HepG2 (cell line): ENCODE measurements around the gene CYB5A. TPM values are rescaled to one million over a fixed set of nuclear protein-coding genes. Genes with fewer than 3 reads are reported as not detected.

Experiments
- ATAC-seq: fragments of 200-7000 bp; cut with Tn5 transposase; 3 replicates; pipeline ENCODE4 v1.9.1; 2020; ENCODE audit warnings: mild to moderate bottlenecking, moderate library complexity
- BruUV-seq: library from RNA; stranded (reverse); fragments of 400-500 nt; replicated peaks from 2 replicates; lab custom pipeline; 2021; lab: Mats Ljungman, UMichigan
- CTCF ChIA-PET: fragments of 300-600 bp; formaldehyde crosslinking; extraction: SDS; loops from one replicate; lab custom pipeline; 2021; ENCODE audit warnings: low total read pairs, inconsistent platforms, low intra/inter-chr PET ratio; lab: Yijun Ruan, JAX
- POLR2A ChIA-PET: fragments of 350-600 bp; sonication (Branson Sonifier 250); formaldehyde crosslinking; loops from one replicate; lab custom pipeline; 2020; ENCODE audit warnings: antibody characterized with exemption, inconsistent platforms; lab: Yijun Ruan, JAX
- DNase-seq: peaks from one replicate; pipeline ENCODE4 v3.0.0-alpha.2; 2015; ENCODE audit warnings: low spot score
- FAIRE-seq: peaks from 3 replicates; lab custom pipeline; 2011; peaks lifted over from hg19 to GRCh38; lab: Jason Lieb, UNC
- H2AFZ ChIP-seq: one replicate; pipeline ENCODE4 v1.6.1; 2011; ENCODE audit warnings: low read length, inconsistent platforms
- H3K27ac ChIP-seq: fragments of 300-600 bp; 3 replicates; pipeline ENCODE4 v1.8.0; 2011; ENCODE audit warnings: mixed run types, mild to moderate bottlenecking, mixed read lengths, low read length, inconsistent platforms; ENCODE audit not compliant: insufficient read depth; ENCODE audit errors: extremely low read length
- H3K27me3 ChIP-seq, 2 experiments: fragments of 200-600 bp in 1 of 2; 2 replicates in 1 of 2; 3 replicates in 1 of 2; pipeline versions ENCODE4 v1.6.0 to v1.8.0; 2011; ENCODE audit warnings: low read length in 2 of 2, mild to moderate bottlenecking in 2 of 2, moderate library complexity in 2 of 2, inconsistent platforms in 1 of 2; ENCODE audit not compliant: insufficient read depth in 2 of 2, control insufficient read depth in 1 of 2
- H3K36me3 ChIP-seq, 2 experiments: fragments of 200-600 bp in 1 of 2; replicated peaks in 1 of 2; 2 replicates in 1 of 2; 3 replicates in 1 of 2; pipeline versions ENCODE4 v1.5.1 to v1.8.0; 2011; ENCODE audit warnings: low read length in 2 of 2, inconsistent platforms in 1 of 2; ENCODE audit not compliant: insufficient read depth in 2 of 2, control insufficient read depth in 1 of 2
- H3K4me1 ChIP-seq: 2 replicates; pipeline ENCODE4 v1.5.1; 2012; ENCODE audit warnings: low read length, inconsistent platforms; ENCODE audit not compliant: insufficient read depth
- H3K4me2 ChIP-seq: 2 replicates; pipeline ENCODE4 v1.6.0; 2011; ENCODE audit warnings: low read depth, low read length, inconsistent platforms
- H3K4me3 ChIP-seq, 3 experiments: fragments of 200-600 bp in 1 of 3; sonication (generic), shearing (Covaris generic) in 1 of 3; replicated peaks in 1 of 3; 2 replicates each; pipeline ENCODE4 v1.5.1; 2011 to 2016; ENCODE audit warnings: low read length in 3 of 3, inconsistent platforms in 2 of 3, low read depth in 2 of 3, mild to moderate bottlenecking in 2 of 3, control low read depth in 1 of 3, mixed read lengths in 1 of 3; ENCODE audit not compliant: insufficient read depth in 1 of 3
- H3K79me2 ChIP-seq: one replicate; pipeline ENCODE4 v1.6.1; 2011; ENCODE audit warnings: low read length, inconsistent platforms; ENCODE audit not compliant: insufficient read depth
- H3K9ac ChIP-seq: 2 replicates; pipeline ENCODE4 v1.6.0; 2011; ENCODE audit warnings: mild to moderate bottlenecking, low read depth, low read length, inconsistent platforms; ENCODE audit not compliant: insufficient read depth
- H3K9me3 ChIP-seq: 2 replicates; pipeline ENCODE4 v1.5.1; 2012; ENCODE audit warnings: mild to moderate bottlenecking, low read length
- H4K20me1 ChIP-seq: 2 replicates; pipeline ENCODE4 v1.6.0; 2011; ENCODE audit warnings: inconsistent platforms, mild to moderate bottlenecking, low read length, moderate library complexity; ENCODE audit not compliant: insufficient read depth
- CHD4 ChIP-seq: fragments of 200-600 bp; sonication (generic); IDR thresholded peaks from 2 replicates; pipeline ENCODE4 v1.7.0; 2017; ENCODE audit warnings: mild to moderate bottlenecking, low read length, borderline replicate concordance
- DZIP1 ChIP-seq: sonication (generic); formaldehyde crosslinking; IDR thresholded peaks from 2 replicates; pipeline ENCODE4 v1.5.0; 2020; ENCODE audit warnings: mild to moderate bottlenecking, missing genetic modification reagents
- EHMT2 ChIP-seq: fragments of 200-600 bp; sonication (generic); IDR thresholded peaks from 2 replicates; pipeline ENCODE4 v1.7.0; 2017; ENCODE audit warnings: antibody characterized with exemption, low read depth, low read length, borderline replicate concordance
- ETV6 ChIP-seq: sonication (generic); formaldehyde crosslinking; conservative IDR thresholded peaks from 2 replicates; pipeline ENCODE4 v1.4.0; 2020; ENCODE audit warnings: missing genetic modification reagents
- MYNN ChIP-seq: sonication (generic); formaldehyde crosslinking; IDR thresholded peaks from 2 replicates; pipeline ENCODE4 v1.4.0; 2020; ENCODE audit warnings: mild to moderate bottlenecking, low read depth, missing genetic modification reagents
- PHB2 ChIP-seq: fragments of 450-650 bp; IDR thresholded peaks from 2 replicates; pipeline ENCODE4 v1.6.1; 2018; ENCODE audit not compliant: partially characterized antibody
- RXRB ChIP-seq: IDR thresholded peaks from 2 replicates; pipeline ENCODE4 v1.6.1; 2016; ENCODE audit warnings: borderline replicate concordance, missing genetic modification reagents, missing compliant biosample characterization
- ZFP91 ChIP-seq: sonication (generic); formaldehyde crosslinking; IDR thresholded peaks from 2 replicates; pipeline ENCODE4 v1.9.0; 2022; ENCODE audit warnings: missing genetic modification reagents, mild to moderate bottlenecking, borderline replicate concordance
- ZNF225 ChIP-seq: sonication (generic); formaldehyde crosslinking; IDR thresholded peaks from 2 replicates; pipeline ENCODE4 v1.4.0; 2020; ENCODE audit warnings: mild to moderate bottlenecking, missing genetic modification reagents
- ZNF263 ChIP-seq: sonication (generic); formaldehyde crosslinking; IDR thresholded peaks from 2 replicates; pipeline ENCODE4 v1.4.0; 2020; ENCODE audit warnings: missing genetic modification reagents
- ZNF687 ChIP-seq: sonication (generic); formaldehyde crosslinking; IDR thresholded peaks from 2 replicates; pipeline ENCODE4 v1.5.1; 2020; ENCODE audit warnings: mild to moderate bottlenecking, missing genetic modification reagents, moderate library complexity
- ZNF740 ChIP-seq: sonication (generic); formaldehyde crosslinking; IDR thresholded peaks from 2 replicates; pipeline ENCODE4 v1.4.0; 2020; ENCODE audit warnings: missing genetic modification reagents
- ZNF891 ChIP-seq: sonication (generic); formaldehyde crosslinking; IDR thresholded peaks from 2 replicates; pipeline ENCODE4 v1.5.0; 2020; ENCODE audit warnings: mild to moderate bottlenecking, missing genetic modification reagents
- WGBS: methylation state at CpG from one replicate; pipeline ENCODE4 v1.1.6; 2017; ENCODE audit warnings: low lambda C conversion rate; 5-methylcytosine and 5-hydroxymethylcytosine counted together
- in situ Hi-C: cut with HindIII; loops from 2 replicates; pipeline ENCODE4 v1.10.0; 2017; ENCODE audit warnings: low pct_unique_long_range_greater_than_20kb; ENCODE audit not compliant: extremely low pct_ligation_motif_present
- intact Hi-C: fragments of 100-400 bp; cut with micrococcal nuclease; formaldehyde crosslinking; loops from one replicate; pipeline ENCODE4 v1.10.0; 2022; ENCODE audit not compliant: unreplicated experiment
- polyA plus RNA-seq, 8 experiments: library from polyadenylated mRNA; depleted of rRNA in 3 of 8; stranded (reverse) in 7 of 8; unstranded in 1 of 8; fragments of >200 nt; fragmentation: Illumina TruSeq in 4 of 8; extraction: Trizol in 4 of 8; gene quantifications; 2 replicates each; pipeline versions ENCODE4 v1.2.1 to v1.2.3, GENCODE V29; 2011 to 2016; ENCODE audit warnings: low read depth in 4 of 8, missing spikeins in 1 of 8, mixed read lengths in 1 of 8; ENCODE audit not compliant: insufficient read depth in 1 of 8
- total RNA-seq, 5 experiments: library from RNA; depleted of rRNA; stranded (reverse); fragments of >200 nt; fragmentation: Illumina TruSeq; extraction: Trizol; gene quantifications; 2 replicates each; pipeline ENCODE4 v1.2.3, GENCODE V29; 2016; ENCODE audit warnings: low read depth in 1 of 5

The CYB5A gene
- total and polyA plus RNA-seq, 2 of the 13 experiments (the other 11 are each of a cell fraction or from before 2014, with no cell fraction given), result 215 to 356 TPM

- Histone ChIP-seq H3K4me2 (no peak overlapping the region), H2AFZ (no peak overlapping the region), H3K9ac (no peak overlapping the region), H3K4me3 (no peak overlapping the region), H3K27me3 (no peaks in the 10 kb centered on the region), H3K79me2 (no peaks in the 10 kb centered on the region), H3K36me3 (peaks cover 0 to 10% of the 10 kb centered on the region in 2 experiments; a peak in 3 of 5 replicates), H3K4me1 (peaks cover 55% of the 10 kb centered on the region), H3K9me3 (no peaks in the 10 kb centered on the region), H4K20me1 (no peaks in the 10 kb centered on the region), H3K27ac (peak overlapping the region; percentile 67)
- in situ Hi-C loops (no loop called here), intact Hi-C loops (no loop called here)
- no TSS peak for BruUV-seq
- DNase-seq, result no peak
- FAIRE-seq, result no peak
- ChIA-PET CTCF (no interaction called here), POLR2A (interaction anchor here (0.8 kb wide), 1 partner anchor 25 kb away, joined by 3 read pairs; no protein-coding TSS in a partner anchor)
- WGBS, result 99% methylated on average over 12 of the region's 12 CpGs
- TF ChIP-seq ZNF263 (peak; percentile 71), ZNF687 (peak; percentile 52), EHMT2 (no peak), ZNF740 (no peak), PHB2 (no peak), RXRB (CRISPR knock-in tag) (no peak), CHD4 (no peak), ETV6 (CRISPR knock-in tag) (no peak), ZNF225 (CRISPR knock-in tag) (0 out of 2 replicates have a peak, but pooled peaks have one; percentile 37), DZIP1 (0 out of 2 replicates have a peak, but pooled peaks have one; percentile 38), ZNF891 (CRISPR knock-in tag) (peak; percentile 58; the same call in 1 of the 2 replicates), ZFP91 (CRISPR knock-in tag) (peak; percentile 50; the same call in 1 of the 2 replicates), MYNN (CRISPR knock-in tag) (no peak)
- ATAC-seq, result no peak; the same call in 2 of the 3 replicates
Measured at GRCh38 chr18:74250131-74250530, 41.6 kb downstream of the CYB5A start.
